Adrenal gland (tissue), 5 donors: ENCODE results near the gene UNC13B.

Experiments
- CTCF ChIP-seq, 6 experiments: fragments of 450-650 bp in 4 of 6; fragments of 200-600 bp in 2 of 6; sonication (generic) in 1 of 6; IDR thresholded peaks; 1 replicate in 5 of 6; 2 replicates in 1 of 6; pipeline versions ENCODE4 v1.5.1 to v1.8.0; 2016 to 2021; ENCODE audit warnings: antibody characterized with exemption in 6 of 6, mild to moderate bottlenecking in 2 of 6, moderate library complexity in 1 of 6
- POLR2A ChIP-seq, 2 donors: fragments of 450-650 bp; IDR thresholded peaks; one replicate each; pipeline ENCODE4 v1.6.1; 2017; ENCODE audit warnings: antibody characterized with exemption in 2 of 2, mild to moderate bottlenecking in 2 of 2, moderate library complexity in 1 of 2
- donor health status: DM: no; HTN: no; CAD: no.

- TF ChIP-seq CTCF (IDR thresholded peaks at IDR 0.05) (no peak), POLR2A (IDR thresholded peaks at IDR 0.05) (no peak)
Measured at GRCh38 chr9:35431467-35431866, 269.7 kb downstream of the UNC13B start.
